GM23338 (cell line): Measurements from ENCODE around the gene ZNF438. TPM values are rescaled to one million over a fixed set of nuclear protein-coding genes. Genes with fewer than 3 reads are reported as not detected.

Experiments used
- ATAC-seq: fragments of 200-7000 bp; cut with Tn5 transposase; 3 replicates; pipeline ENCODE4 v1.9.1; 2020
- DNase-seq: peaks from one replicate; pipeline ENCODE4 v3.0.0-alpha.2; 2015; ENCODE audit warnings: low spot score
- H2AFZ ChIP-seq: fragments of 200-600 bp; sonication (generic); 2 replicates; pipeline ENCODE4 v1.8.0; 2016; ENCODE audit warnings: antibody characterized with exemption, mild to moderate bottlenecking, moderate library complexity
- H3F3A ChIP-seq: fragments of 200-600 bp; sonication (generic); replicated peaks from 2 replicates; pipeline ENCODE4 v1.8.0; 2017; ENCODE audit warnings: antibody characterized with exemption, mixed run types, low read depth
- H3K27ac ChIP-seq: fragments of 200-600 bp; sonication (generic); 2 replicates; pipeline ENCODE4 v1.6.1; 2016; ENCODE audit warnings: low read depth
- H3K27me3 ChIP-seq: fragments of 200-600 bp; sonication (generic); 2 replicates; pipeline ENCODE4 v1.8.0; 2016; ENCODE audit warnings: mild to moderate bottlenecking, mixed run types, moderate library complexity; ENCODE audit not compliant: insufficient read depth
- H3K36me3 ChIP-seq: fragments of 200-600 bp; sonication (generic); 2 replicates; pipeline ENCODE4 v1.8.0; 2016; ENCODE audit warnings: mild to moderate bottlenecking; ENCODE audit not compliant: insufficient read depth
- H3K4me1 ChIP-seq: fragments of 200-600 bp; sonication (generic); 2 replicates; pipeline ENCODE4 v1.8.0; 2016; ENCODE audit warnings: mild to moderate bottlenecking, moderate library complexity; ENCODE audit not compliant: insufficient read depth
- H3K4me2 ChIP-seq: fragments of 200-600 bp; sonication (generic); 2 replicates; pipeline ENCODE4 v1.7.1; 2017; ENCODE audit warnings: mixed run types
- H3K4me3 ChIP-seq: fragments of 200-600 bp; sonication (generic); 2 replicates; pipeline ENCODE4 v1.6.1; 2016; ENCODE audit warnings: mixed run types
- H3K79me2 ChIP-seq: fragments of 200-600 bp; sonication (generic); replicated peaks from 2 replicates; pipeline ENCODE4 v1.8.0; 2017; ENCODE audit warnings: mild to moderate bottlenecking; ENCODE audit not compliant: insufficient read depth
- H3K9me2 ChIP-seq: fragments of 200-600 bp; sonication (generic); 2 replicates; pipeline ENCODE4 v1.8.0; 2017; ENCODE audit not compliant: insufficient read depth
- H4K20me1 ChIP-seq: fragments of 200-600 bp; sonication (generic); replicated peaks from 2 replicates; pipeline ENCODE4 v1.8.0; 2017; ENCODE audit warnings: mild to moderate bottlenecking; ENCODE audit not compliant: insufficient read depth
- H3K27ac Mint-ChIP-seq: 2 replicates; pipeline ENCODE4 v1.8.0; 2020; ENCODE audit warnings: inconsistent platforms, mild to moderate bottlenecking, moderate library complexity, mixed read lengths
- H3K27me3 Mint-ChIP-seq: 3 replicates; pipeline ENCODE4 v1.8.0; 2022; ENCODE audit warnings: low read depth, mild to moderate bottlenecking, moderate library complexity, mixed read lengths, inconsistent platforms; ENCODE audit not compliant: insufficient read depth, poor library complexity
- H3K36me3 Mint-ChIP-seq: 3 replicates; pipeline ENCODE4 v1.8.0; 2021; ENCODE audit warnings: low read depth, mild to moderate bottlenecking, inconsistent platforms, moderate library complexity, mixed read lengths
- H3K4me1 Mint-ChIP-seq: 3 replicates; pipeline ENCODE4 v1.8.0; 2020; ENCODE audit warnings: mild to moderate bottlenecking, inconsistent platforms, mixed read lengths
- H3K4me3 Mint-ChIP-seq: 3 replicates; pipeline ENCODE4 v1.8.0; 2021; ENCODE audit warnings: moderate library complexity, mild to moderate bottlenecking, inconsistent platforms, mixed read lengths
- H3K9me3 Mint-ChIP-seq: 3 replicates; pipeline ENCODE4 v1.8.0; 2020; ENCODE audit warnings: moderate library complexity, mild to moderate bottlenecking, inconsistent platforms, mixed read lengths
- EZH2 ChIP-seq: fragments of 200-600 bp; sonication (generic); IDR thresholded peaks from one replicate; pipeline ENCODE4 v1.8.0; 2017; ENCODE audit warnings: antibody characterized with exemption, mild to moderate bottlenecking, low read depth; ENCODE audit not compliant: unreplicated experiment
- JUNB ChIP-seq: IDR thresholded peaks from one replicate; pipeline ENCODE4 v1.6.1; 2016; ENCODE audit warnings: antibody characterized with exemption; ENCODE audit not compliant: unreplicated experiment
- NANOG ChIP-seq: IDR thresholded peaks from 2 replicates; pipeline ENCODE4 v1.6.1; 2016; ENCODE audit warnings: antibody characterized with exemption, borderline replicate concordance
- POLR2AphosphoS5 ChIP-seq: IDR thresholded peaks from 2 replicates; pipeline ENCODE4 v1.6.1; 2016; ENCODE audit warnings: antibody characterized with exemption, low read depth
- STAT1 ChIP-seq: IDR thresholded peaks from one replicate; pipeline ENCODE4 v1.6.1; 2016; ENCODE audit warnings: antibody characterized with exemption; ENCODE audit not compliant: unreplicated experiment
- ZNF114 ChIP-seq: fragments of 250-450 bp; sonication (Bioruptor Pico); IDR thresholded peaks from 2 replicates; pipeline ENCODE4 v1.5.0; 2020; ENCODE audit warnings: mild to moderate bottlenecking, moderate library complexity
- ZNF331 ChIP-seq: fragments of 250-450 bp; sonication (Bioruptor Pico); IDR thresholded peaks from 2 replicates; pipeline ENCODE4 v1.5.0; 2020; ENCODE audit warnings: low read depth, mild to moderate bottlenecking, moderate library complexity
- polyA plus RNA-seq: library from polyadenylated mRNA; unstranded; fragments of >200 nt; fragmentation: Nextera tagmentation; extraction: Ambion mirVana; gene quantifications from 2 replicates; pipeline ENCODE4 v1.2.1, GENCODE V29; 2016
- total RNA-seq: library from RNA; depleted of rRNA; stranded (reverse); fragments of >200 nt; shearing (Covaris generic); gene quantifications from 2 replicates; pipeline ENCODE4 v1.2.3, GENCODE V29; 2014
- TF ChIP-seq, protein P1 (sequence below): fragments of 250-450 bp; sonication (Bioruptor Pico); IDR thresholded peaks from 2 replicates; pipeline ENCODE4 v1.5.0; 2020; ENCODE audit warnings: mild to moderate bottlenecking, moderate library complexity
- TF ChIP-seq, protein P2 (sequence below), 2 experiments: fragments of 200-600 bp in 1 of 2; sonication (generic) in 1 of 2; conservative IDR thresholded peaks; 2 replicates each; pipeline versions ENCODE4 v1.5.1 to v1.6.1; 2016 to 2017; ENCODE audit warnings: antibody characterized with exemption in 2 of 2, low read depth in 2 of 2, mild to moderate bottlenecking in 2 of 2, moderate library complexity in 1 of 2

ZNF438 gene
- total and polyA plus RNA-seq, 2 experiments from 2014 or later = 0.91 to 0.94 TPM

DNA sequence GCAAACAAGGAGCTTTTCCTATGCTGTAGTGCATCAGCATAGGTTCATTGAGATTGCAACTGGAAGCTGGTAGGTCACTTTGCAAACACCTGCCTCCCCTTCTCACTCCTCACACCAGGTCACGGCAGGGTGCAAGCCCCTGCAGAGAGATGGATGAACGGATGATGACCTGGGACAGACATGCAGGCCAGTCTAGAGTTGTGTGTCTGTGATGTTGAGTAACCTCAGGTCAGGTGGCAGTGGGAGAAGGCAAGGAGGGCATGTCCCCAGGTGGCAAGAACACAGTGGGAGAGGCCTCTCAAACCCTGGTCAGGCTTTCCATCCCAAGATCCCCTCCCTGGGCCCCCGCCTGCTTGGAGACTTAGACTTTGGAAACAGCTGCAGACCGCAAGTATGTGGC, 205.0 kb downstream of the ZNF438 start (continued):
- TF ChIP-seq, protein P1, sequence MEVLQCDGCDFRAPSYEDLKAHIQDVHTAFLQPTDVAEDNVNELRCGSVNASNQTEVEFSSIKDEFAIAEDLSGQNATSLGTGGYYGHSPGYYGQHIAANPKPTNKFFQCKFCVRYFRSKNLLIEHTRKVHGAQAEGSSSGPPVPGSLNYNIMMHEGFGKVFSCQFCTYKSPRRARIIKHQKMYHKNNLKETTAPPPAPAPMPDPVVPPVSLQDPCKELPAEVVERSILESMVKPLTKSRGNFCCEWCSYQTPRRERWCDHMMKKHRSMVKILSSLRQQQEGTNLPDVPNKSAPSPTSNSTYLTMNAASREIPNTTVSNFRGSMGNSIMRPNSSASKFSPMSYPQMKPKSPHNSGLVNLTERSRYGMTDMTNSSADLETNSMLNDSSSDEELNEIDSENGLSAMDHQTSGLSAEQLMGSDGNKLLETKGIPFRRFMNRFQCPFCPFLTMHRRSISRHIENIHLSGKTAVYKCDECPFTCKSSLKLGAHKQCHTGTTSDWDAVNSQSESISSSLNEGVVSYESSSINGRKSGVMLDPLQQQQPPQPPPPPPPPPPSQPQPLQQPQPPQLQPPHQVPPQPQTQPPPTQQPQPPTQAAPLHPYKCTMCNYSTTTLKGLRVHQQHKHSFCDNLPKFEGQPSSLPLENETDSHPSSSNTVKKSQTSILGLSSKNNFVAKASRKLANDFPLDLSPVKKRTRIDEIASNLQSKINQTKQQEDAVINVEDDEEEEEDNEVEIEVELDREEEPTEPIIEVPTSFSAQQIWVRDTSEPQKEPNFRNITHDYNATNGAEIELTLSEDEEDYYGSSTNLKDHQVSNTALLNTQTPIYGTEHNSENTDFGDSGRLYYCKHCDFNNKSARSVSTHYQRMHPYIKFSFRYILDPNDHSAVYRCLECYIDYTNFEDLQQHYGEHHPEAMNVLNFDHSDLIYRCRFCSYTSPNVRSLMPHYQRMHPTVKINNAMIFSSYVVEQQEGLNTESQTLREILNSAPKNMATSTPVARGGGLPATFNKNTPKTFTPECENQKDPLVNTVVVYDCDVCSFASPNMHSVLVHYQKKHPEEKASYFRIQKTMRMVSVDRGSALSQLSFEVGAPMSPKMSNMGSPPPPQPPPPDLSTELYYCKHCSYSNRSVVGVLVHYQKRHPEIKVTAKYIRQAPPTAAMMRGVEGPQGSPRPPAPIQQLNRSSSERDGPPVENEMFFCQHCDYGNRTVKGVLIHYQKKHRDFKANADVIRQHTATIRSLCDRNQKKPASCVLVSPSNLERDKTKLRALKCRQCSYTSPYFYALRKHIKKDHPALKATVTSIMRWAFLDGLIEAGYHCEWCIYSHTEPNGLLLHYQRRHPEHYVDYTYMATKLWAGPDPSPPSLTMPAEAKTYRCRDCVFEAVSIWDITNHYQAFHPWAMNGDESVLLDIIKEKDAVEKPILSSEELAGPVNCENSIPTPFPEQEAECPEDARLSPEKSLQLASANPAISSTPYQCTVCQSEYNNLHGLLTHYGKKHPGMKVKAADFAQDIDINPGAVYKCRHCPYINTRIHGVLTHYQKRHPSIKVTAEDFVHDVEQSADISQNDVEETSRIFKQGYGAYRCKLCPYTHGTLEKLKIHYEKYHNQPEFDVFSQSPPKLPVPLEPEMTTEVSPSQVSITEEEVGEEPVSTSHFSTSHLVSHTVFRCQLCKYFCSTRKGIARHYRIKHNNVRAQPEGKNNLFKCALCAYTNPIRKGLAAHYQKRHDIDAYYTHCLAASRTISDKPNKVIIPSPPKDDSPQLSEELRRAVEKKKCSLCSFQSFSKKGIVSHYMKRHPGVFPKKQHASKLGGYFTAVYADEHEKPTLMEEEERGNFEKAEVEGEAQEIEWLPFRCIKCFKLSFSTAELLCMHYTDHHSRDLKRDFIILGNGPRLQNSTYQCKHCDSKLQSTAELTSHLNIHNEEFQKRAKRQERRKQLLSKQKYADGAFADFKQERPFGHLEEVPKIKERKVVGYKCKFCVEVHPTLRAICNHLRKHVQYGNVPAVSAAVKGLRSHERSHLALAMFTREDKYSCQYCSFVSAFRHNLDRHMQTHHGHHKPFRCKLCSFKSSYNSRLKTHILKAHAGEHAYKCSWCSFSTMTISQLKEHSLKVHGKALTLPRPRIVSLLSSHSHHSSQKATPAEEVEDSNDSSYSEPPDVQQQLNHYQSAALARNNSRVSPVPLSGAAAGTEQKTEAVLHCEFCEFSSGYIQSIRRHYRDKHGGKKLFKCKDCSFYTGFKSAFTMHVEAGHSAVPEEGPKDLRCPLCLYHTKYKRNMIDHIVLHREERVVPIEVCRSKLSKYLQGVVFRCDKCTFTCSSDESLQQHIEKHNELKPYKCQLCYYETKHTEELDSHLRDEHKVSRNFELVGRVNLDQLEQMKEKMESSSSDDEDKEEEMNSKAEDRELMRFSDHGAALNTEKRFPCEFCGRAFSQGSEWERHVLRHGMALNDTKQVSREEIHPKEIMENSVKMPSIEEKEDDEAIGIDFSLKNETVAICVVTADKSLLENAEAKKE (CRISPR knock-in tag) = no peak
- TF ChIP-seq ZNF114 (CRISPR knock-in tag) (no peak), STAT1 (no peak), JUNB (no peak), POLR2AphosphoS5 (no peak)
- TF ChIP-seq, protein P2, sequence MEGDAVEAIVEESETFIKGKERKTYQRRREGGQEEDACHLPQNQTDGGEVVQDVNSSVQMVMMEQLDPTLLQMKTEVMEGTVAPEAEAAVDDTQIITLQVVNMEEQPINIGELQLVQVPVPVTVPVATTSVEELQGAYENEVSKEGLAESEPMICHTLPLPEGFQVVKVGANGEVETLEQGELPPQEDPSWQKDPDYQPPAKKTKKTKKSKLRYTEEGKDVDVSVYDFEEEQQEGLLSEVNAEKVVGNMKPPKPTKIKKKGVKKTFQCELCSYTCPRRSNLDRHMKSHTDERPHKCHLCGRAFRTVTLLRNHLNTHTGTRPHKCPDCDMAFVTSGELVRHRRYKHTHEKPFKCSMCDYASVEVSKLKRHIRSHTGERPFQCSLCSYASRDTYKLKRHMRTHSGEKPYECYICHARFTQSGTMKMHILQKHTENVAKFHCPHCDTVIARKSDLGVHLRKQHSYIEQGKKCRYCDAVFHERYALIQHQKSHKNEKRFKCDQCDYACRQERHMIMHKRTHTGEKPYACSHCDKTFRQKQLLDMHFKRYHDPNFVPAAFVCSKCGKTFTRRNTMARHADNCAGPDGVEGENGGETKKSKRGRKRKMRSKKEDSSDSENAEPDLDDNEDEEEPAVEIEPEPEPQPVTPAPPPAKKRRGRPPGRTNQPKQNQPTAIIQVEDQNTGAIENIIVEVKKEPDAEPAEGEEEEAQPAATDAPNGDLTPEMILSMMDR (conservative IDR thresholded peaks at IDR 0.05; ENCODE audit: low read depth in 2 of 2) = no peak

DNA sequence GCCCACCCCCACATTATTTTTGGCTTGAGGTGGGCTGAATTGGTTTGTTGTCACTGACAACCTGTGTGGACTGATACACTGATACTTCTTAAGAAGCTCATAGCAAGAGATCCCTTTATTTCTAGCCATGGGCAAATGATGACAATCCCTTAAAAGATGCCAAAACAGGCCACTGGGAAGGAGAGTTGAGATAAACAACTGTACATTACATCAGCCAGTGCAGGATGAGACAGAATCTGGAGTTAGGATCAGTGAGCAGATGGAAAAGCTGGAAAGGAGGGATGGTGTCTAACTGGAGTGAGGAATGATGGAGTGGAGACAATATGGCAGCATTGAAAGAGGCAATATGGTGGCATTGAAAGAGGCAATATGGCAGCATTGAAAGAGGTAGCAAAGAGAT, 206.2 kb downstream of the ZNF438 start:
- DNase-seq = no peak
- Mint-ChIP-seq H3K4me1 (peaks cover 20% of the 10 kb centered on the region), H3K9me3 (peaks cover 3% of the 10 kb centered on the region; the same call in 1 of the 3 replicates), H3K4me3 (no peak overlapping the region), H3K36me3 (no peaks in the 10 kb centered on the region; the same call in 2 of the 3 replicates), H3K27ac (no peak overlapping the region), H3K27me3 (peaks cover 16% of the 10 kb centered on the region)
- ATAC-seq = no peak
- peaks cover 4% of the 10 kb centered on the region for H3K4me1 ChIP-seq
- H3K27me3 ChIP-seq = no peaks in the 10 kb centered on the region
- H3K36me3 ChIP-seq = no peaks in the 10 kb centered on the region
- H4K20me1 ChIP-seq = no peaks in the 10 kb centered on the region
- no peaks in the 10 kb centered on the region for H3F3A ChIP-seq
- H3K27ac ChIP-seq = no peak overlapping the region
- peaks cover 5% of the 10 kb centered on the region; the same call in 1 of the 2 replicates for H3K9me2 ChIP-seq
- no peak overlapping the region for H3K4me3 ChIP-seq
- no peak overlapping the region for H3K4me2 ChIP-seq
- H2AFZ ChIP-seq = no peak overlapping the region
- no peaks in the 10 kb centered on the region for H3K79me2 ChIP-seq
- TF ChIP-seq JUNB (no peak), NANOG (no peak), ZNF331 (CRISPR knock-in tag) (no peak), EZH2 (no peak), STAT1 (no peak)
